Measurements from ENCODE around the gene PCCA. TPM values are rescaled to one million over a fixed set of nuclear protein-coding genes. Genes with fewer than 3 reads are reported as not detected.

PCCA gene
- total and polyA plus RNA-seq, 2 of the 13 experiments (the other 11 are each of a cell fraction or from before 2014, with no cell fraction given), result 15.0 to 32.2 TPM

GRCh38 chr13:100088644-100089464, at the start of gene PCCA (continued):
- TF ChIP-seq ZNF274 (CRISPR knock-in tag; IDR thresholded peaks at IDR 0.05) (peak; percentile 87), GATA4 (IDR thresholded peaks at IDR 0.05; ENCODE audit: borderline replicate concordance, low read depth) (peak; percentile 37; the same call in 1 of the 2 replicates), HDAC2 (CRISPR knock-in tag; IDR thresholded peaks at IDR 0.05) (peak; percentile 72), HMGXB3 (CRISPR knock-in tag; IDR thresholded peaks at IDR 0.05; ENCODE audit: borderline replicate concordance) (peak; percentile 20; the same call in 1 of the 2 replicates), ZNF773 (CRISPR knock-in tag; IDR thresholded peaks at IDR 0.05; ENCODE audit: borderline replicate concordance) (peak; percentile 7; the same call in 1 of the 2 replicates), ZNF580 (CRISPR knock-in tag; IDR thresholded peaks at IDR 0.05; ENCODE audit: borderline replicate concordance, low read depth) (peak; percentile 59; the same call in 1 of the 2 replicates), AHDC1 (CRISPR knock-in tag; IDR thresholded peaks at IDR 0.05; ENCODE audit: borderline replicate concordance) (no peak), MTA1 (CRISPR knock-in tag; IDR thresholded peaks at IDR 0.05; ENCODE audit: borderline replicate concordance) (peak; percentile 89), MXD3 (CRISPR knock-in tag; IDR thresholded peaks at IDR 0.05) (peak; percentile 66), TAF1 (CRISPR knock-in tag; IDR thresholded peaks at IDR 0.05) (peak; percentile 91), TRIM22 (IDR thresholded peaks at IDR 0.05) (no peak), SRSF4 (IDR thresholded peaks at IDR 0.05; ENCODE audit: low read depth, low read length, poor library complexity, severe bottlenecking) (no peak), ZNF547 (CRISPR knock-in tag; IDR thresholded peaks at IDR 0.05) (peak; percentile 59; the same call in 1 of the 2 replicates), SETDB1 (CRISPR knock-in tag; IDR thresholded peaks at IDR 0.05; ENCODE audit: borderline replicate concordance) (no peak), ZNF383 (CRISPR knock-in tag; IDR thresholded peaks at IDR 0.05; ENCODE audit: borderline replicate concordance) (peak; percentile 28; the same call in 1 of the 2 replicates)
